GM21619 (cell line): Measurements from ENCODE around the gene LARP1.
"Not testable (repeated sequence)": the region's sequence is repeated elsewhere in the genome, so short reads cannot be mapped to it uniquely, and the experiment has no call there.

ENCODE experiments used
- ATAC-seq: cut with Tn5 transposase; IDR thresholded peaks from one replicate; pipeline ENCODE4 v1.9.1; 2021; ENCODE audit not compliant: unreplicated experiment

The LARP1 gene

GRCh38 chr5:154820383-154820782 lies 65.2 kb downstream of the LARP1 start:
- no peak for ATAC-seq

GRCh38 chr5:154822896-154823295 lies 67.7 kb downstream of the LARP1 start:
- ATAC-seq = not testable (repeated sequence)

- ATAC-seq = no peak
Observed at GRCh38 chr5:154823605-154824004, 68.4 kb downstream of the LARP1 start.

- no peak for ATAC-seq
Observed at GRCh38 chr5:154824070-154824469, 68.9 kb downstream of the LARP1 start.

DNA sequence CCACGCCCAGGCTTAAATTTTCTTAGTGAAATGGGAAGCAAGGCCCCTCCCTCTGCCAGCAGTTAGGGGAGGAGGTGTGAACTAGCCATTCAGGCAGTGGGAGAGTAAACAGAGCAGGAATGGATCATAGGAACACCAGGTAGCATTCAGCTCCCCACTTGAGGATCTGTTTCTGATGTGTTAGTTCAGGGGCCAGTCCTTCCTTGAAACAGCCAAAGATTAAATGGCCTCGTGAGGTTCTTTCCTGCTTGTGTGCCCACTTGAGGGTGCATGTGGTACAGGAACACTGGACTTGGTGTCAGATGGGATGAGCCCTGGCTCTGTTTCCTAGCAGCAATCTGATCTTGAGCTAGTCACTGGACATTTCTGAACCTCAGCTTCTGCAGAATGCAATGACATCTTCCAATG lies 74.0 kb downstream of the LARP1 start:
- ATAC-seq = no peak

- no peak for ATAC-seq
Observed at GRCh38 chr5:154829589-154830218, 74.5 kb downstream of the LARP1 start.

DNA sequence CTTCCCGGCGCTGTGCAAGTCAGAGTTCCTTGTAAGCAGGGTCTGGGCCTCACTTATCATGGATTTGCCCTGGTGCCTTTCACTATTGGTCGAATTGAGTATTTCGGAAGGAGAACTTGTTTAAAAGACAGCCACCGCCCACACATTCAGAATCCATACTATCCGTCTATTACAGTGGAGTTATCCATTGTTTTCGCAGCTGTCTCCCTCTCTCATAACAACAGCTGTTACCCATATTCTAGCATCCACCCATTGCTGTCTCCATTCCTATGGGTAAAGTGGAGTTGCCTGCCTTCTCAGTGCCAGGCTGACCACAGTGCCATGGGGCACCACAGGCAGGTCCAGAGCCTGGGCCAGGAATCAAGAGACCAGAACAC lies 75.0 kb downstream of the LARP1 start:
- no peak for ATAC-seq

DNA sequence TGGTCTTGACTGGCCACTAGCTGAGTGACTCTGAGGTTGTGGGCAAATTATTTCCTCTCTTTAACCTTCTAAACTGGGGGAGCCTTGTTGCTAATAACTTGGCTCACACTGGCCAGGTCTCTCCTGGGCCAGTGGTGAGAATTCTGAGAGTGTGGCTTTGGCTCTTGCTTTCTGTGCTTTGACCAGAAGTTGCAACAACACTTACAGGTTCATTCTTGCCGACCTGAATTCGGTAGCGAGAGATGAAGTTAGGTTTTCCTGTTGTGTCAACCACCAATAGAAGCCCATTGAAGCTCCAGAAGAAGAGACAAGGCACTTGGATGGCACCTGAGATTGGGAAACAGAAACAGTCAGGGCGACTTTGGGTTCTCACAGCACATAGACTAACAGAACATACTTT lies 75.4 kb downstream of the LARP1 start:
- no peak for ATAC-seq

GRCh38 chr5:154831451-154831850 lies 76.3 kb downstream of the LARP1 start:
- no peak for ATAC-seq

DNA sequence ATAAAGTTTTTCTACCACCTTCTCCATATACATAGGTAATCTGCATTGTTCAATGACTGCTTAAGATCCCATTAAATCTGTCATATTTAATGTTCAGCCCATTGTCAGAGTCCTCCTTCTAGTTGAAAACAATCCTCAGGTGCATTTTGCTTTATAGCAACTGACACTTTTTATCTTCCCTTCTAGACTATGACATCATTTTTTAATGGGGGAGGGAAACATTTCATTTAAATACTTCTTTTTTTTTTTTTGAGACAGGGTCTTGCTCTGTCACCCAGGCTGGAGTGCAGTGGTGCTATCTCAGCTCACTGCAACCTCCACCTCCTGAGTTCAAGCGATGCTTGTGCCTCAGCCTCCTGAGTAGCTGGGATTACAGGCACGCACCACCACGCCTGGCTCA lies 77.6 kb downstream of the LARP1 start:
- ATAC-seq = not testable (repeated sequence)

DNA sequence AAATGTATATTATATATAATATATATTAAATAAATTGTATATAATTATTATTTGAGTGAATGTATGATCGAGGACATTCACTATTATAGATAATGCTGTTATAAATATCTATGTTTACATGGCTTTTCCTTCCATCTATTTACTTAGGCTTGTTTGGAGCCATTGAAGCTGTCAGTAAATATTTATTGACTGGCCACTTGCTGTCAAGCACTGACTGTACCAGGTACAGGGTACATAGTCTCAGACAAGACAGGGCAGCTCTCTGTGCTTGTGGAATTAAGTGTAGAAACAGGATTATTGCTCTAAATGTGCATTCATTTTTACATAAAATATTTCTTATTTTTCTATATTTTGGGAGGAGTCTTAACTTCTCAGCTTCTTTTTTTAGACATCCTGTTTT lies 78.9 kb downstream of the LARP1 start:
- no peak for ATAC-seq

- not testable (repeated sequence) for ATAC-seq
Observed at GRCh38 chr5:154835701-154836052, 80.5 kb downstream of the LARP1 start.

GRCh38 chr5:154836225-154836624 lies 81.0 kb downstream of the LARP1 start:
- no peak for ATAC-seq

DNA sequence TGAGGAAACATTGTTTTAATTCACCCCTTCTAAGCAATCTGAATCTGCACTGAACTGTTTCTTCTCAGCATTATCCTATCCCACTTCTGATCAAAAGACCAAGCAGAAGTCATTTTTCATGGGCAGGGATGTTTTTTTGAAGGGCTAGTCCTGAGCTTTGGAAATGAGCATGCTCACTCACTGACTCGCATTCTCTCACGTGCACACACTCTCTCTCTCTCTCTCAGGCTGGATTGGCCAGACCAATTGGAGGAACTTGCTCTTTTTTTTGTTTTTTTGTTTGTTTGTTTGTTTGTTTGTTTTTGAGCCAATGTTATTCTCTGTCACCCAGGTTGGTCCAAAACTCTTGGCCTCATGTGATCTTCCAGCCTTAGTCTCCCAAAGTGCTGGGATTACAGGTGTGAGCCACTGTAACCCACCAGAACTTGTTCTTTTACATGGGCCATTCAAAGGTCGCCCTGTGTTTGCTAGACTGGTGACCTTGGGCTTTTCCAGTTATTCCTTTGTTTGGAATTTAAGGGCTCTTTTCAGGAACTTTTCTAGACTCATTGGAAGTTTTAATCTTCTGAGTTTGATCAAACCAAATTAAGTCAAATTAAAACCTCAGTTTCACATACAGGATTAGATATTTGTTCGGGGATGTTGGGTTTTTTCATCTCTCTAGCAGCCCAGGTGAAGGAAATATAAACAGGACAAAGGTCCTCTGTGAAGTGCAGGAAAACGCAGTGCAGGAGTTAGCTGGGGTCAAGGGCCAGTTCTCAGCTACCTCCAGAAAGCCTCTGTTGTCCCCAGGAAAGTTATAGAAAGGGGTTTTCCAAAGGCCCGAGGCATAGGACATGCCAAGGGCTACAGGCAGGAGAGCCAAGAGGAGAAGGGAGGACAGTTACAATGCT lies 82.1 kb downstream of the LARP1 start:
- no peak for ATAC-seq

DNA sequence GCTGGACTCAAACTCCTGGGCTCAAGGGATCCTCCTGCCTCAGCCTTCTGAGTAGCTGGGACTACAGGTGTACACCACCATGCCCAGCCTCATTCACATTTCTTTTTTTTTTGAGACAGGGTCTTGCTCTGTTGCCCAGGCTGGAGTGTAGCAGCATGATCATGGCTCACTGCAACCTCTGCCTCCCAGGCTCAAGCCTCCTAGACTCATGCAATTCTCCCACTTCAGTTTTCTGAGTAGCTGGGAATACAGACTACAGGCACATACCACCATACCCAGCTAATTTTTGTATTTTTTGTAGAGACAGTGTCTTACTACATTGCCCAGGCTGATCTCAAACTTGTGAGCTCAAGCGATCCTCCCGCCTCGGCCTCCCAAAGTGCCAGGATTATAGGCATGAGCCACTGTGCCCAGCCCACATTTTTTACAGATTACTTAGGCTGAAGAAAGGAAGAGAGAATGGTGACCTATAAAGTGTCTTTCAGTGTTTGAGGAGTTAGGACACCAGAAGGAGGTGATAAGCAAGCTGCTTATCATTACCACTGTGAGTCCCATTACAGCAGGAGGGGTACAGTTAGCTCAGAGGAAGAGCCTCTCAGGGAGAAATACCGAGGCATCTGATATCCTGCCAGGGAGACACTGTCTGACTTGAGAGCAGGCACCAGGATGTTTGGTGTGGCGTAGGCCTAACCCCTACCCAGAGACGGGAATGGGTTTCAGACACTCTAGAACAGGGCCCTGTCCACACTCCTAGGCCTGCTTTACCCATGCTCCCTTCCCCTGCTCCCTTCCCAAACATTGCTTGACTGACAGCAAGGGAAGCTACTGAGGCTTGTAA lies 85.5 kb downstream of the LARP1 start:
- no peak for ATAC-seq

- no peak for ATAC-seq
Observed at GRCh38 chr5:154841273-154841661, 86.1 kb downstream of the LARP1 start.

- no peak for ATAC-seq
Observed at GRCh38 chr5:154842689-154843530, 87.7 kb downstream of the LARP1 start.

DNA sequence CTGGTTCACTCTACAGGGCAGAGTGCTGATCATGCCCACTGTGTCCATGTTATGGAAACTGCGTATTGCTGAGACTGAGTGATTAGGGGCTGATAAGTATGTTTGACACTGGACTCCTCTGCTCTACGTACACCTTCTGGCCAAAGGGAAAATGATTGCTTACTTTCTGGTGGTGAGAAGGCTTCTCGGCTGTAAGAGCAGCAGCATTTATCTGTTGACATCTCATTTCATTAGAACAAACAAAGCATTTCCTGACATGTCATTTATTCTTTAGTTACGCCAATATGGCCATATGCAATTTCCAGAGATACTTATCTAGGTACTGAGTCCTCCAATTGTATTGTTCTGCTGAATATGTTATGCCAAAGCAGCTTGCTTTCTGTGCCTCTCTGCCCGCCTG lies 89.6 kb downstream of the LARP1 start:
- ATAC-seq = no peak

DNA sequence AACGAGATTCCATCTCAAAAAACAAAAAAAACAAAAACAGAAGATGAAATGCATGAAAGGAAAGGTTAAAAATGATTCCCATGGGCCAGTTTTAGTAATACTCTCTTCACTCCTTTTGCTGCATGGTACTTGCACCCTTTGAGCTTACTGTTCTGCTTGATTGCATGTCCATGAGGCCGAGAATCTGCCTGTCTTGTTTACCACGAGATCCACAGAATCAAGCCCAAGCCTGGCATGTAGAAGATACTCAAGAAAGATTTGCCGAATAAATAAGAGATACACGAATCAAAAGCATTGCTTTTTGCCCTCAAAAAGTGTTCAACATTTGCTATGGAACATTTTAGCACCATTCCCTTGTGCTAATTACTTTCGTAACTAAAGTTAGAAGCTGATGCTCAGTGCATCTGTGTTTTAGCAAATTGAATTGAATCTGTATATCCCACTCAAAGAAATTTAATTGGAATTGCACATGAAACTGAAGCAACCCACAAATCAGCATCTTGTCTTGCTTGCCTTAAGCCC lies 94.1 kb downstream of the LARP1 start:
- no peak for ATAC-seq

DNA sequence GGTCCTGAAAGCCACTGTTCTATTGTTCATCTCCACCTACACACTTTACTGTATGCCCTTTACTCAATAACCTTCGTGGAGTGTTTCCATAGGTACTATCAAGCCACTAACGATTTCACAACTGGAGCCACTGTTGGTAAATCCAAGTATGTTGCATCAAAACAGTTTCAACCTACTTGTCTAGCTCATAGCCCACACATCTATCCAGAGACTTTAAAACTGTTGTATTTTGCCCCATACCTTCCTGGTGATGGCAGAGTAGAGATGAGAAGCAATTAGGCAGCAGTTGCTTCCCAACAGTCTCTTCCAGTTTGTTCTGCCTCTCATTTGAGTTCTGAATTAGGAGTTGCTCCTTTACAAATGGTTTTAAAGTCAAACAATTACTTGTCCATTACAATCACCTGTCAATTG lies 94.6 kb downstream of the LARP1 start:
- no peak for ATAC-seq
